HEK293 (cell line): ENCODE results near the gene BICD1.

Experiments used
- CTCF ChIA-PET: fragments of 350-600 bp; formaldehyde crosslinking; extraction: SDS; loops from one replicate; lab custom pipeline; 2021; ENCODE audit warnings: antibody characterized with exemption; lab: Yijun Ruan, JAX
- POLR2A ChIA-PET: fragments of 300-600 bp; formaldehyde crosslinking; extraction: SDS; loops from one replicate; lab custom pipeline; 2020; ENCODE audit warnings: antibody characterized with exemption, inconsistent platforms; lab: Yijun Ruan, JAX
- H3K27ac ChIP-seq: fragments of 200-500 bp; sonication (Bioruptor generic); 2 replicates; pipeline ENCODE4 v1.5.1; 2014; ENCODE audit warnings: low read depth, low read length, control low read depth, inconsistent platforms; ENCODE audit errors: extremely low read depth
- H3K36me3 ChIP-seq, 2 experiments: fragments of 200-500 bp in 1 of 2; sonication (Bioruptor generic) in 1 of 2; 1 replicate in 1 of 2; 2 replicates in 1 of 2; pipeline ENCODE4 v1.5.1; 2014 to 2017; ENCODE audit warnings: inconsistent platforms in 2 of 2, low read length in 2 of 2; ENCODE audit not compliant: control insufficient read depth in 2 of 2, insufficient read depth in 1 of 2
- H3K4me1 ChIP-seq: fragments of 200-500 bp; sonication (Bioruptor generic); 2 replicates; pipeline ENCODE4 v1.5.1; 2014; ENCODE audit warnings: mild to moderate bottlenecking, low read length, inconsistent platforms; ENCODE audit not compliant: control insufficient read depth, insufficient read depth
- H3K4me3 ChIP-seq: 2 replicates; pipeline ENCODE4 v1.5.1; 2011; ENCODE audit warnings: low read depth, mild to moderate bottlenecking, control low read depth, low read length, moderate library complexity
- H3K9me3 ChIP-seq: fragments of 200-500 bp; sonication (Bioruptor generic); 2 replicates; pipeline ENCODE4 v1.5.1; 2014; ENCODE audit warnings: low read depth, low read length, inconsistent platforms; ENCODE audit not compliant: control insufficient read depth, insufficient read depth
- GFI1B ChIP-seq: fragments of 450-650 bp; formaldehyde crosslinking; IDR thresholded peaks from 2 replicates; pipeline ENCODE4 v1.5.1; 2016; ENCODE audit warnings: missing biosample characterization, missing genetic modification characterization
- GLIS1 ChIP-seq: fragments of 450-650 bp; formaldehyde crosslinking; IDR thresholded peaks from 2 replicates; pipeline ENCODE4 v1.5.1; 2016; ENCODE audit warnings: missing biosample characterization, missing genetic modification characterization
- HOXD13 ChIP-seq: sonication (generic); formaldehyde crosslinking; IDR thresholded peaks from 2 replicates; pipeline ENCODE4 v1.8.0; 2022; ENCODE audit warnings: missing genetic modification reagents, borderline replicate concordance
- PATZ1 ChIP-seq: fragments of 450-650 bp; formaldehyde crosslinking; IDR thresholded peaks from 2 replicates; pipeline ENCODE4 v1.5.1; 2016; ENCODE audit warnings: missing biosample characterization, missing genetic modification characterization
- SALL2 ChIP-seq: fragments of 450-650 bp; formaldehyde crosslinking; IDR thresholded peaks from 2 replicates; pipeline ENCODE4 v1.5.0; 2017; ENCODE audit warnings: missing biosample characterization, mild to moderate bottlenecking, missing genetic modification characterization, borderline replicate concordance
- SP2 ChIP-seq: fragments of 450-650 bp; formaldehyde crosslinking; IDR thresholded peaks from 2 replicates; pipeline ENCODE4 v1.5.1; 2016; ENCODE audit warnings: missing biosample characterization, missing genetic modification characterization
- WT1 ChIP-seq: fragments of 450-650 bp; formaldehyde crosslinking; IDR thresholded peaks from 2 replicates; pipeline ENCODE4 v1.5.1; 2016; ENCODE audit warnings: missing biosample characterization, missing genetic modification characterization
- ZBTB44 ChIP-seq: fragments of 450-650 bp; IDR thresholded peaks from 2 replicates; pipeline ENCODE4 v1.5.1; 2018; ENCODE audit warnings: missing biosample characterization, mild to moderate bottlenecking, missing genetic modification characterization
- ZBTB8A ChIP-seq: fragments of 450-650 bp; formaldehyde crosslinking; IDR thresholded peaks from 2 replicates; pipeline ENCODE4 v1.5.1; 2016; ENCODE audit warnings: missing biosample characterization, missing genetic modification characterization
- ZEB2 ChIP-seq: fragments of 450-650 bp; formaldehyde crosslinking; IDR thresholded peaks from 2 replicates; pipeline ENCODE4 v1.5.1; 2016; ENCODE audit warnings: missing biosample characterization, missing genetic modification characterization
- ZIC2 ChIP-seq: fragments of 450-650 bp; formaldehyde crosslinking; IDR thresholded peaks from 2 replicates; pipeline ENCODE4 v1.5.1; 2016; ENCODE audit warnings: missing biosample characterization, missing genetic modification characterization
- ZNF10 ChIP-seq: fragments of 450-650 bp; formaldehyde crosslinking; IDR thresholded peaks from 2 replicates; pipeline ENCODE4 v1.5.1; 2017; ENCODE audit warnings: missing biosample characterization, missing genetic modification characterization
- ZNF114 ChIP-seq: fragments of 450-650 bp; formaldehyde crosslinking; IDR thresholded peaks from 2 replicates; pipeline ENCODE4 v1.5.0; 2017; ENCODE audit warnings: missing biosample characterization, missing genetic modification characterization
- ZNF140 ChIP-seq: fragments of 450-650 bp; formaldehyde crosslinking; IDR thresholded peaks from 2 replicates; pipeline ENCODE4 v1.5.1; 2016; ENCODE audit warnings: missing biosample characterization, missing genetic modification characterization
- ZNF416 ChIP-seq: fragments of 450-650 bp; formaldehyde crosslinking; IDR thresholded peaks from 2 replicates; pipeline ENCODE4 v1.5.1; 2016; ENCODE audit warnings: missing biosample characterization, missing genetic modification characterization
- ZNF560 ChIP-seq: fragments of 450-650 bp; formaldehyde crosslinking; IDR thresholded peaks from 2 replicates; pipeline ENCODE4 v1.5.1; 2017; ENCODE audit warnings: missing biosample characterization, missing genetic modification characterization, borderline replicate concordance
- ZNF600 ChIP-seq: fragments of 450-650 bp; formaldehyde crosslinking; IDR thresholded peaks from 2 replicates; pipeline ENCODE4 v1.5.1; 2016; ENCODE audit warnings: missing biosample characterization, missing genetic modification characterization
- ZNF621 ChIP-seq: fragments of 450-650 bp; formaldehyde crosslinking; IDR thresholded peaks from 2 replicates; pipeline ENCODE4 v1.5.1; 2017; ENCODE audit warnings: missing biosample characterization, missing genetic modification characterization
- ZNF776 ChIP-seq: fragments of 450-650 bp; formaldehyde crosslinking; IDR thresholded peaks from 2 replicates; pipeline ENCODE4 v1.5.0; 2017; ENCODE audit warnings: missing biosample characterization, missing genetic modification characterization, borderline replicate concordance
- ZXDB ChIP-seq: fragments of 450-650 bp; formaldehyde crosslinking; IDR thresholded peaks from 2 replicates; pipeline ENCODE4 v1.5.1; 2016; ENCODE audit warnings: missing biosample characterization, missing genetic modification characterization
- TF ChIP-seq, protein P1 (sequence below): fragments of 450-650 bp; formaldehyde crosslinking; optimal IDR thresholded peaks from 2 replicates; pipeline ENCODE3; 2016; ENCODE audit warnings: missing biosample characterization, mild to moderate bottlenecking, missing genetic modification characterization
- TF ChIP-seq, protein P2 (sequence below): fragments of 450-650 bp; formaldehyde crosslinking; IDR thresholded peaks from 2 replicates; pipeline ENCODE4 v1.5.1; 2016; ENCODE audit warnings: missing biosample characterization, missing genetic modification characterization, borderline replicate concordance
- TF ChIP-seq, protein P3 (sequence below): fragments of 450-650 bp; formaldehyde crosslinking; IDR thresholded peaks from 2 replicates; pipeline ENCODE4 v1.5.1; 2016; ENCODE audit warnings: missing biosample characterization, missing genetic modification characterization, borderline replicate concordance

BICD1 gene

GRCh38 chr12:32106517-32107358 is at the start of gene BICD1:
BICD1 (plus strand) TSS chr12:32106847; CDS start chr12:32107332, 485 bp downstream.
- Histone ChIP-seq H3K4me1 (peaks cover 4% of the 10 kb centered on the region; the same call in 1 of the 2 replicates), H3K27ac (peak within 1 kb of the TSS; percentile 88), H3K9me3 (no peaks in the 10 kb centered on the region), H3K36me3 (peaks cover 0 to under 1% of the 10 kb centered on the region in 2 experiments; a peak in 1 of 3 replicates), H3K4me3 (peak within 1 kb of the TSS; percentile 63)
- ChIA-PET POLR2A (interaction anchor here (0.6 to 2.5 kb wide), 4 partner anchors 9 to 93 kb away, joined by 3 to 12 read pairs (median 4); no protein-coding TSS in a partner anchor), CTCF (interaction anchor here (0.6 to 1.5 kb wide), 7 partner anchors 10 to 586 kb away, joined by 3 to 5 read pairs (median 4); no protein-coding TSS in a partner anchor)
- TF ChIP-seq, protein P1, sequence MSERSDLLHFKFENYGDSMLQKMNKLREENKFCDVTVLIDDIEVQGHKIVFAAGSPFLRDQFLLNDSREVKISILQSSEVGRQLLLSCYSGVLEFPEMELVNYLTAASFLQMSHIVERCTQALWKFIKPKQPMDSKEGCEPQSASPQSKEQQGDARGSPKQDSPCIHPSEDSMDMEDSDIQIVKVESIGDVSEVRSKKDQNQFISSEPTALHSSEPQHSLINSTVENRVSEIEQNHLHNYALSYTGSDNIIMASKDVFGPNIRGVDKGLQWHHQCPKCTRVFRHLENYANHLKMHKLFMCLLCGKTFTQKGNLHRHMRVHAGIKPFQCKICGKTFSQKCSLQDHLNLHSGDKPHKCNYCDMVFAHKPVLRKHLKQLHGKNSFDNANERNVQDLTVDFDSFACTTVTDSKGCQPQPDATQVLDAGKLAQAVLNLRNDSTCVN, result peak; percentile 98
- TF ChIP-seq ZNF114 (tag by site-specific recombination), result no peak
- TF ChIP-seq PATZ1, result peak; percentile 86
- TF ChIP-seq ZNF10 (tag by site-specific recombination), result no peak
- TF ChIP-seq SP2 (tag by site-specific recombination), result peak; percentile 69
- TF ChIP-seq GLIS1 (tag by site-specific recombination), result peak; percentile 94
- TF ChIP-seq ZNF560, result no peak
- TF ChIP-seq, protein P2, sequence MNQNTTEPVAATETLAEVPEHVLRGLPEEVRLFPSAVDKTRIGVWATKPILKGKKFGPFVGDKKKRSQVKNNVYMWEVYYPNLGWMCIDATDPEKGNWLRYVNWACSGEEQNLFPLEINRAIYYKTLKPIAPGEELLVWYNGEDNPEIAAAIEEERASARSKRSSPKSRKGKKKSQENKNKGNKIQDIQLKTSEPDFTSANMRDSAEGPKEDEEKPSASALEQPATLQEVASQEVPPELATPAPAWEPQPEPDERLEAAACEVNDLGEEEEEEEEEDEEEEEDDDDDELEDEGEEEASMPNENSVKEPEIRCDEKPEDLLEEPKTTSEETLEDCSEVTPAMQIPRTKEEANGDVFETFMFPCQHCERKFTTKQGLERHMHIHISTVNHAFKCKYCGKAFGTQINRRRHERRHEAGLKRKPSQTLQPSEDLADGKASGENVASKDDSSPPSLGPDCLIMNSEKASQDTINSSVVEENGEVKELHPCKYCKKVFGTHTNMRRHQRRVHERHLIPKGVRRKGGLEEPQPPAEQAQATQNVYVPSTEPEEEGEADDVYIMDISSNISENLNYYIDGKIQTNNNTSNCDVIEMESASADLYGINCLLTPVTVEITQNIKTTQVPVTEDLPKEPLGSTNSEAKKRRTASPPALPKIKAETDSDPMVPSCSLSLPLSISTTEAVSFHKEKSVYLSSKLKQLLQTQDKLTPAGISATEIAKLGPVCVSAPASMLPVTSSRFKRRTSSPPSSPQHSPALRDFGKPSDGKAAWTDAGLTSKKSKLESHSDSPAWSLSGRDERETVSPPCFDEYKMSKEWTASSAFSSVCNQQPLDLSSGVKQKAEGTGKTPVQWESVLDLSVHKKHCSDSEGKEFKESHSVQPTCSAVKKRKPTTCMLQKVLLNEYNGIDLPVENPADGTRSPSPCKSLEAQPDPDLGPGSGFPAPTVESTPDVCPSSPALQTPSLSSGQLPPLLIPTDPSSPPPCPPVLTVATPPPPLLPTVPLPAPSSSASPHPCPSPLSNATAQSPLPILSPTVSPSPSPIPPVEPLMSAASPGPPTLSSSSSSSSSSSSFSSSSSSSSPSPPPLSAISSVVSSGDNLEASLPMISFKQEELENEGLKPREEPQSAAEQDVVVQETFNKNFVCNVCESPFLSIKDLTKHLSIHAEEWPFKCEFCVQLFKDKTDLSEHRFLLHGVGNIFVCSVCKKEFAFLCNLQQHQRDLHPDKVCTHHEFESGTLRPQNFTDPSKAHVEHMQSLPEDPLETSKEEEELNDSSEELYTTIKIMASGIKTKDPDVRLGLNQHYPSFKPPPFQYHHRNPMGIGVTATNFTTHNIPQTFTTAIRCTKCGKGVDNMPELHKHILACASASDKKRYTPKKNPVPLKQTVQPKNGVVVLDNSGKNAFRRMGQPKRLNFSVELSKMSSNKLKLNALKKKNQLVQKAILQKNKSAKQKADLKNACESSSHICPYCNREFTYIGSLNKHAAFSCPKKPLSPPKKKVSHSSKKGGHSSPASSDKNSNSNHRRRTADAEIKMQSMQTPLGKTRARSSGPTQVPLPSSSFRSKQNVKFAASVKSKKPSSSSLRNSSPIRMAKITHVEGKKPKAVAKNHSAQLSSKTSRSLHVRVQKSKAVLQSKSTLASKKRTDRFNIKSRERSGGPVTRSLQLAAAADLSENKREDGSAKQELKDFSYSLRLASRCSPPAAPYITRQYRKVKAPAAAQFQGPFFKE, result no peak
- no peak for TF ChIP-seq HOXD13 (CRISPR knock-in tag)
- no peak for TF ChIP-seq GFI1B
- TF ChIP-seq SALL2, result no peak
- TF ChIP-seq WT1 (tag by site-specific recombination), result no peak; the same call in 1 of the 2 replicates
- TF ChIP-seq ZNF776 (tag by site-specific recombination), result no peak
- no peak for TF ChIP-seq ZNF140 (tag by site-specific recombination)
- TF ChIP-seq, protein P3, sequence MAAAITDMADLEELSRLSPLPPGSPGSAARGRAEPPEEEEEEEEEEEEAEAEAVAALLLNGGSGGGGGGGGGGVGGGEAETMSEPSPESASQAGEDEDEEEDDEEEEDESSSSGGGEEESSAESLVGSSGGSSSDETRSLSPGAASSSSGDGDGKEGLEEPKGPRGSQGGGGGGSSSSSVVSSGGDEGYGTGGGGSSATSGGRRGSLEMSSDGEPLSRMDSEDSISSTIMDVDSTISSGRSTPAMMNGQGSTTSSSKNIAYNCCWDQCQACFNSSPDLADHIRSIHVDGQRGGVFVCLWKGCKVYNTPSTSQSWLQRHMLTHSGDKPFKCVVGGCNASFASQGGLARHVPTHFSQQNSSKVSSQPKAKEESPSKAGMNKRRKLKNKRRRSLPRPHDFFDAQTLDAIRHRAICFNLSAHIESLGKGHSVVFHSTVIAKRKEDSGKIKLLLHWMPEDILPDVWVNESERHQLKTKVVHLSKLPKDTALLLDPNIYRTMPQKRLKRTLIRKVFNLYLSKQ (tag by site-specific recombination), result no peak
- peak; percentile 97 for TF ChIP-seq ZBTB8A (tag by site-specific recombination)
- TF ChIP-seq ZNF416, result no peak
- TF ChIP-seq ZXDB (tag by site-specific recombination), result peak; percentile 85
- TF ChIP-seq ZNF621 (tag by site-specific recombination), result no peak
- TF ChIP-seq ZIC2, result peak; percentile 87
- peak; percentile 81 for TF ChIP-seq ZBTB44
- peak; percentile 95 for TF ChIP-seq ZNF600 (tag by site-specific recombination)
- peak; percentile 90 for TF ChIP-seq ZEB2
